ENCODE data around the gene PROZ.

The PROZ gene

GRCh38 chr13:113220877-113221276 is 62.4 kb downstream of the PROZ start:
- no peak overlapping the region for H3K4me3 ChIP-seq (ENCODE audit: insufficient read depth, low read length, poor library complexity, severe bottlenecking)
- H3K9me3 ChIP-seq (ENCODE audit: insufficient read depth, low read length) = no peaks in the 10 kb centered on the region
- no peaks in the 10 kb centered on the region for H3K27me3 ChIP-seq (ENCODE audit: low read length)
- H3K4me2 ChIP-seq (ENCODE audit: low read depth, low read length, poor library complexity, severe bottlenecking) = no peak overlapping the region
- H4K20me1 ChIP-seq (ENCODE audit: low read depth, low read length) = peaks cover 17% of the 10 kb centered on the region
- no peak overlapping the region for H3K9ac ChIP-seq (ENCODE audit: low read length)
- H3K79me2 ChIP-seq (ENCODE audit: insufficient read depth, low read length) = peaks cover 75% of the 10 kb centered on the region
- no peak for TF ChIP-seq EZH2phosphoT487 (conservative IDR thresholded peaks at IDR 0.05; ENCODE audit: low read length)
- no peak for TF ChIP-seq CTCF (IDR thresholded peaks at IDR 0.05; ENCODE audit: insufficient read depth, low read length, poor library complexity, severe bottlenecking)
- H3K27ac ChIP-seq (ENCODE audit: low read depth, low read length) = no peak overlapping the region
- peaks cover 7% of the 10 kb centered on the region; the same call in 1 of the 2 replicates for H3K36me3 ChIP-seq (ENCODE audit: low read length)
- no peaks in the 10 kb centered on the region for H3K9me2 ChIP-seq (replicated peaks; ENCODE audit: insufficient read depth, low read length)
- H2AFZ ChIP-seq (ENCODE audit: low read depth, low read length, severe bottlenecking) = no peak overlapping the region
- H3F3A ChIP-seq (ENCODE audit: insufficient read depth) = 0 out of 2 replicates have a peak, but pooled peaks cover 4% of the 10 kb centered on the region
